ENCODE measurements around the gene RAB25. TPM values are rescaled to one million over a fixed set of nuclear protein-coding genes. Genes with fewer than 3 reads are reported as not detected.

Gene RAB25
- total RNA-seq, 4 donors from 2014 or later: 5.0 to 5.5 TPM; not detected in 2

- Histone ChIP-seq H3K36me3 (no peaks in the 10 kb centered on the region), H3K9me3 (no peaks in the 10 kb centered on the region), H3K27ac (no peak overlapping the region), H3K27me3 (no peaks in the 10 kb centered on the region), H3K4me1 (no peaks in the 10 kb centered on the region), H3K4me3 (no peak overlapping the region)
- no peak for TF ChIP-seq POLR2A (IDR thresholded peaks at IDR 0.05)
- no peak for TF ChIP-seq CTCF (IDR thresholded peaks at IDR 0.05)
- DNase-seq: no peak
- intact Hi-C loops (cut with DNase I; ENCODE audit: low total_unique reads): loop anchor here (5.0 kb wide), 1 partner anchor 142 kb away; no protein-coding TSS in a partner anchor
These were observed 29.3 kb downstream of the RAB25 start for GRCh38 chr1:156090138-156090839.

- intact Hi-C loops (cut with DNase I; ENCODE audit: low total_unique reads): loop anchor here (5.0 kb wide), 1 partner anchor 141 kb away; no protein-coding TSS in a partner anchor
- DNase-seq: peak; percentile 85 to 87
These were observed 29.9 kb downstream of the RAB25 start for GRCh38 chr1:156090840-156091188.

DNA sequence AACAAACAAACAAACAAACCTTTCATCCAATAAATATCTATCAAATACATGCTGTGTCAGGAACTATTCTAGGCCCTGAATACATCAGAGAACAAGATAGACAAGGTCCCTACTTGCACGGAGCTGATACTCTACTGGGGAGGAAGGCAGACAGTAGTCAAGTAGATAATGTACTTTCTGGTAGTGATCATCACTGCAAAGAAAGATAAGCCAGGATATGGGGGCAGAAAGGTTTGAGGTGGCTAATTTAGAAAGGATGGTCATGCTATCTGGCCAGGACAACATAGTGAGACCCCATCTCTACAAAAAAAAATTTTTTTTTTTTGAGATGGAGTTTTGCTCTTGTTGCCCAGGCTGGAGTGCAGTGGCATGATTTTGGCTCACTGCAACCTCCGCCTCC is 30.6 kb downstream of the RAB25 start:
- no peaks in the 10 kb centered on the region for H3K4me1 ChIP-seq
- H3K36me3 ChIP-seq: no peaks in the 10 kb centered on the region
- no peak overlapping the region for H3K4me3 ChIP-seq
- H3K27ac ChIP-seq: no peak overlapping the region
- H3K27me3 ChIP-seq: no peaks in the 10 kb centered on the region
- no peak for DNase-seq
- no peak for TF ChIP-seq CTCF (IDR thresholded peaks at IDR 0.05)
- no peak for TF ChIP-seq POLR2A (IDR thresholded peaks at IDR 0.05)
- intact Hi-C loops (cut with DNase I; ENCODE audit: low total_unique reads): loop anchor here (5.0 kb wide), 1 partner anchor 141 kb away; no protein-coding TSS in a partner anchor
- no peaks in the 10 kb centered on the region for H3K9me3 ChIP-seq

More at GRCh38 chr1:156090840-156091188, 29.9 kb downstream of the RAB25 start:
- peak; percentile 88 to 93 (median 90) for TF ChIP-seq CTCF (IDR thresholded peaks at IDR 0.05)
- TF ChIP-seq POLR2A (IDR thresholded peaks at IDR 0.05): no peak
- no peaks in the 10 kb centered on the region for H3K36me3 ChIP-seq
- no peaks in the 10 kb centered on the region for H3K4me1 ChIP-seq
- H3K27ac ChIP-seq: peak overlapping the region in 1 of 2 donors; percentile 52
- no peak overlapping the region for H3K4me3 ChIP-seq
- no peaks in the 10 kb centered on the region for H3K9me3 ChIP-seq
- no peaks in the 10 kb centered on the region for H3K27me3 ChIP-seq

DNA sequence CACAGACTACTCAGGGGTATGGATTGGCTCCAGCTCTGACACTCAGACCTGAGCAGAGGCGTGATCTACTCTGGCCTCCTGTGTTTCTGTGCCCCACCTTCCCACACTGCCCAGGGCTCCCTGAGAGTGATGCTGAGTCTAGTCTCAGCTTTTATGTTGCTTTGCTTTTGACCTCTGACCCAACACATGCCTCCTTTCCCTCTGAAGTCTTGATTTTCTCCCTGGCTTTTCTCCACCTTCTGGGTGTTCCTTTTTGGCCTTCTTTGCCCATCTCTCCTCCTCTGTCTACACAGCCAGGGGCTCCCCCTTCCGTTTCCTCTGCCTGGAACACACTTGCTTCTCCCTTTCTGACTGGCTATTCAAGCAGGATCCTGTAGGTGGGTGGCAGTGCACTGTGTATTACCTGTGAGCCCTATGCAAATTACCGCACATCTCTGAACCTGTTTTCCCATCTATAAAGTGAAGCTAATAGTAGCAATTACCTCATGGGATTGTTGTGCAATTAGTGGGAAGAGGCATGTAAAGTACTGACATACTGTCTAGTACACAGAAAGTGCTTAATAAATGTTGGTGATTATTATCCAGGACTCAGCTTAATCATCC is 35.0 kb downstream of the RAB25 start:
- Histone ChIP-seq H3K4me1 (no peaks in the 10 kb centered on the region), H3K36me3 (no peaks in the 10 kb centered on the region), H3K27ac (peak overlapping the region; percentile 81 to 93), H3K4me3 (no peak overlapping the region), H3K27me3 (no peaks in the 10 kb centered on the region), H3K9me3 (no peaks in the 10 kb centered on the region)
- DNase-seq: no peak
- intact Hi-C loops (cut with DNase I; ENCODE audit: low total_unique reads): loop anchor here (2.0 kb wide), 1 partner anchor 35 kb away; no protein-coding TSS in a partner anchor
- TF ChIP-seq POLR2A (IDR thresholded peaks at IDR 0.05) (no peak), CTCF (IDR thresholded peaks at IDR 0.05) (no peak)

Data from uterus (tissue), 4 donors.